ENCODE data around the gene BCAN. TPM values are rescaled to one million over a fixed set of nuclear protein-coding genes. Genes with fewer than 3 reads are reported as not detected.

BCAN gene
- total and polyA plus RNA-seq, 2 experiments from 2014 or later: 2.3 to 5.5 TPM

GRCh38 chr1:156673387-156674121, 31.6 kb downstream of the BCAN start:
- Histone ChIP-seq H3K4me2 (peak overlapping the region; percentile 97), H2AFZ (no peak overlapping the region), H3K27me3 (ENCODE audit: insufficient read depth) (peaks cover 23% of the 10 kb centered on the region), H3K27ac (ENCODE audit: low read depth) (peak overlapping the region; percentile 90), H3F3A (replicated peaks; ENCODE audit: low read depth) (peaks cover 20% of the 10 kb centered on the region; the same call in 1 of the 2 replicates), H3K36me3 (ENCODE audit: insufficient read depth) (peaks cover 19% of the 10 kb centered on the region), H3K4me3 (peak overlapping the region; percentile 78; the same call in 1 of the 2 replicates), H4K20me1 (replicated peaks; ENCODE audit: insufficient read depth) (no peaks in the 10 kb centered on the region; the same call in 1 of the 2 replicates), H3K79me2 (replicated peaks; ENCODE audit: insufficient read depth) (peaks cover 51% of the 10 kb centered on the region), H3K9me2 (ENCODE audit: insufficient read depth) (peaks cover 12% of the 10 kb centered on the region), H3K4me1 (ENCODE audit: insufficient read depth) (peaks cover 57% of the 10 kb centered on the region)
- Mint-ChIP-seq H3K27me3 (ENCODE audit: insufficient read depth, low read depth, poor library complexity) (peaks cover 34% of the 10 kb centered on the region), H3K36me3 (ENCODE audit: low read depth) (peaks cover 48% of the 10 kb centered on the region), H3K4me3 (peak overlapping the region; percentile 60), H3K27ac (peak overlapping the region; percentile 95), H3K4me1 (peaks cover 80% of the 10 kb centered on the region), H3K9me3 (peaks cover 9% of the 10 kb centered on the region)
- DNase-seq (ENCODE audit: low spot score) (peak; percentile 99), ATAC-seq (peak; percentile 67)
- TF ChIP-seq ETS1 (IDR thresholded peaks at IDR 0.05) (peak; percentile 46; the same call in 1 of the 2 replicates), CREB1 (CRISPR knock-in tag; IDR thresholded peaks at IDR 0.05; ENCODE audit: low read depth) (peak; percentile 83), POLR2AphosphoS5 (IDR thresholded peaks at IDR 0.05; ENCODE audit: low read depth) (peak; percentile 60), JUNB (IDR thresholded peaks at IDR 0.05; ENCODE audit: unreplicated experiment) (no peak)

- peaks cover 9% of the 10 kb centered on the region for H3K9me3 Mint-ChIP-seq
- peaks cover 63% of the 10 kb centered on the region for H3K4me1 Mint-ChIP-seq
- peak; percentile 1; the same call in 2 of the 3 replicates for ATAC-seq
- peak overlapping the region; percentile 78 for H3K4me3 Mint-ChIP-seq
- peaks cover 48% of the 10 kb centered on the region for H3K36me3 Mint-ChIP-seq (ENCODE audit: low read depth)
- peaks cover 51% of the 10 kb centered on the region for H3K79me2 ChIP-seq (replicated peaks; ENCODE audit: insufficient read depth)
- H3K27me3 ChIP-seq (ENCODE audit: insufficient read depth): peaks cover 23% of the 10 kb centered on the region
- peak overlapping the region; percentile 97 for H3K4me2 ChIP-seq
- TF ChIP-seq EZH2 (IDR thresholded peaks at IDR 0.05; ENCODE audit: low read depth, unreplicated experiment) (no peak), CREB1 (CRISPR knock-in tag; IDR thresholded peaks at IDR 0.05; ENCODE audit: low read depth) (0 out of 2 replicates have a peak, but pooled peaks have one; percentile 13)
- no peak overlapping the region for H2AFZ ChIP-seq
- H3K4me1 ChIP-seq (ENCODE audit: insufficient read depth): peaks cover 39% of the 10 kb centered on the region
- H4K20me1 ChIP-seq (replicated peaks; ENCODE audit: insufficient read depth): no peaks in the 10 kb centered on the region; the same call in 1 of the 2 replicates
- H3K36me3 ChIP-seq (ENCODE audit: insufficient read depth): peaks cover 19% of the 10 kb centered on the region
- H3K4me3 ChIP-seq: peak overlapping the region; percentile 78
- H3K27ac Mint-ChIP-seq: no peak overlapping the region
- H3K27me3 Mint-ChIP-seq (ENCODE audit: insufficient read depth, low read depth, poor library complexity): peaks cover 36% of the 10 kb centered on the region
- peaks cover 16% of the 10 kb centered on the region; the same call in 1 of the 2 replicates for H3F3A ChIP-seq (replicated peaks; ENCODE audit: low read depth)
- peak; percentile 65 for DNase-seq (ENCODE audit: low spot score)
- peaks cover 12% of the 10 kb centered on the region for H3K9me2 ChIP-seq (ENCODE audit: insufficient read depth)
- H3K27ac ChIP-seq (ENCODE audit: low read depth): no peak overlapping the region
These were observed 33.5 kb downstream of the BCAN start for GRCh38 chr1:156675210-156676113.

Data from GM23338 (cell line).